Loucy (cell line): ENCODE results near the gene MAPK8.

Experiments
- H2AFZ ChIP-seq: fragments of 200-600 bp; sonication (generic); 2 replicates; pipeline ENCODE4 v1.6.0; 2016; ENCODE audit warnings: antibody characterized with exemption, mild to moderate bottlenecking, low read length, moderate library complexity
- H3F3A ChIP-seq: fragments of 200-600 bp; 2 replicates; pipeline ENCODE4 v1.6.0; 2016; ENCODE audit warnings: antibody characterized with exemption, low read depth, mild to moderate bottlenecking
- H3K27me3 ChIP-seq: fragments of 200-600 bp; sonication (generic); 2 replicates; pipeline ENCODE4 v1.6.1; 2014; ENCODE audit warnings: low read length, mild to moderate bottlenecking; ENCODE audit not compliant: insufficient read depth, poor library complexity, severe bottlenecking
- H3K36me3 ChIP-seq: fragments of 200-600 bp; sonication (generic); 2 replicates; pipeline ENCODE4 v1.6.1; 2016; ENCODE audit warnings: low read length; ENCODE audit not compliant: insufficient read depth
- H3K4me1 ChIP-seq: fragments of 200-600 bp; sonication (generic); 2 replicates; pipeline ENCODE4 v1.5.1; 2014; ENCODE audit warnings: low read length, mild to moderate bottlenecking; ENCODE audit not compliant: insufficient read depth, poor library complexity, severe bottlenecking
- H3K4me2 ChIP-seq: fragments of 200-600 bp; sonication (generic); 2 replicates; pipeline ENCODE4 v1.6.0; 2014; ENCODE audit warnings: antibody characterized with exemption, low read length, low read depth, mild to moderate bottlenecking; ENCODE audit not compliant: poor library complexity, severe bottlenecking
- H3K4me3 ChIP-seq: fragments of 200-600 bp; sonication (generic); 2 replicates; pipeline ENCODE4 v1.5.1; 2014; ENCODE audit warnings: low read length, mild to moderate bottlenecking, mixed read lengths; ENCODE audit not compliant: poor library complexity, severe bottlenecking
- H3K79me2 ChIP-seq: fragments of 200-600 bp; sonication (generic); 2 replicates; pipeline ENCODE4 v1.6.1; 2014; ENCODE audit warnings: low read length; ENCODE audit not compliant: insufficient read depth
- H3K9ac ChIP-seq: fragments of 200-600 bp; sonication (generic); 2 replicates; pipeline ENCODE4 v1.6.0; 2014; ENCODE audit warnings: mild to moderate bottlenecking, low read depth, low read length, moderate library complexity; ENCODE audit not compliant: poor library complexity, severe bottlenecking
- H3K9me2 ChIP-seq: fragments of 200-600 bp; sonication (generic); replicated peaks from 2 replicates; pipeline ENCODE4 v1.6.1; 2016; ENCODE audit warnings: low read depth, low read length, mixed read lengths
- H3K9me3 ChIP-seq: fragments of 200-600 bp; sonication (generic); 2 replicates; pipeline ENCODE4 v1.6.1; 2014; ENCODE audit warnings: mild to moderate bottlenecking, antibody characterized with exemption, low read length, low read depth; ENCODE audit not compliant: insufficient read depth
- H4K20me1 ChIP-seq: fragments of 200-600 bp; sonication (generic); 2 replicates; pipeline ENCODE4 v1.6.0; 2014; ENCODE audit warnings: antibody characterized with exemption, low read length, mild to moderate bottlenecking; ENCODE audit not compliant: insufficient read depth, poor library complexity, severe bottlenecking
- EZH2phosphoT487 ChIP-seq: fragments of 200-600 bp; IDR thresholded peaks from 2 replicates; pipeline ENCODE4 v1.6.1; 2018; ENCODE audit warnings: antibody characterized with exemption, mild to moderate bottlenecking, moderate library complexity, borderline replicate concordance
- TF ChIP-seq, protein P1 (sequence below): fragments of 200-600 bp; sonication (generic); conservative IDR thresholded peaks from 2 replicates; pipeline ENCODE4 v1.5.1; 2014; ENCODE audit warnings: mild to moderate bottlenecking, antibody characterized with exemption, low read length

The MAPK8 gene

DNA sequence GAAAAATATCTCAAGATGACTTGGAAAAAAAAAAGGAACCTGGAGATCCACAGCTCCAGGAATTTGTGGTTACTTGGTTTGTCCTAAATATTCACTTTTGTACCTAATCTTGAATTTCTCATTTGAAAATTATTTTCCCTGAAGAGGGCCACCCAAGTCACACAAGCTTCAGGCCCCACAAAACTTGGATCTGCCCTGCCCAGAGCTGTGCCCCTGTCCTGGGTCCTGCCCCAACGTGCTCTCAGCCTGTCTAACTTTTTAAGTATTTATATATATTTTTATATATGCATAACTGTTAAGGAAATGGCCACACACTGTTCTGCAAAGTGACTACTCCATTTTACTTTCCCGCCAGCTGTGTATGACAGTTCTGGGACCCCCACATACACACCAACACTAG lies 174.9 kb downstream of the MAPK8 start:
- H3K27me3 ChIP-seq, result no peaks in the 10 kb centered on the region
- H4K20me1 ChIP-seq, result no peaks in the 10 kb centered on the region
- no peak overlapping the region for H3K9ac ChIP-seq
- H3K4me1 ChIP-seq, result peaks cover 6% of the 10 kb centered on the region
- TF ChIP-seq EZH2phosphoT487, result no peak
- TF ChIP-seq, protein P1, sequence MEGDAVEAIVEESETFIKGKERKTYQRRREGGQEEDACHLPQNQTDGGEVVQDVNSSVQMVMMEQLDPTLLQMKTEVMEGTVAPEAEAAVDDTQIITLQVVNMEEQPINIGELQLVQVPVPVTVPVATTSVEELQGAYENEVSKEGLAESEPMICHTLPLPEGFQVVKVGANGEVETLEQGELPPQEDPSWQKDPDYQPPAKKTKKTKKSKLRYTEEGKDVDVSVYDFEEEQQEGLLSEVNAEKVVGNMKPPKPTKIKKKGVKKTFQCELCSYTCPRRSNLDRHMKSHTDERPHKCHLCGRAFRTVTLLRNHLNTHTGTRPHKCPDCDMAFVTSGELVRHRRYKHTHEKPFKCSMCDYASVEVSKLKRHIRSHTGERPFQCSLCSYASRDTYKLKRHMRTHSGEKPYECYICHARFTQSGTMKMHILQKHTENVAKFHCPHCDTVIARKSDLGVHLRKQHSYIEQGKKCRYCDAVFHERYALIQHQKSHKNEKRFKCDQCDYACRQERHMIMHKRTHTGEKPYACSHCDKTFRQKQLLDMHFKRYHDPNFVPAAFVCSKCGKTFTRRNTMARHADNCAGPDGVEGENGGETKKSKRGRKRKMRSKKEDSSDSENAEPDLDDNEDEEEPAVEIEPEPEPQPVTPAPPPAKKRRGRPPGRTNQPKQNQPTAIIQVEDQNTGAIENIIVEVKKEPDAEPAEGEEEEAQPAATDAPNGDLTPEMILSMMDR, result no peak
- no peaks in the 10 kb centered on the region for H3K79me2 ChIP-seq
- H3K4me2 ChIP-seq, result no peak overlapping the region
- no peak overlapping the region for H2AFZ ChIP-seq
- no peaks in the 10 kb centered on the region for H3K9me2 ChIP-seq
- no peak overlapping the region for H3K4me3 ChIP-seq
- H3F3A ChIP-seq, result no peaks in the 10 kb centered on the region
- H3K9me3 ChIP-seq, result no peaks in the 10 kb centered on the region
- H3K36me3 ChIP-seq, result no peaks in the 10 kb centered on the region

DNA sequence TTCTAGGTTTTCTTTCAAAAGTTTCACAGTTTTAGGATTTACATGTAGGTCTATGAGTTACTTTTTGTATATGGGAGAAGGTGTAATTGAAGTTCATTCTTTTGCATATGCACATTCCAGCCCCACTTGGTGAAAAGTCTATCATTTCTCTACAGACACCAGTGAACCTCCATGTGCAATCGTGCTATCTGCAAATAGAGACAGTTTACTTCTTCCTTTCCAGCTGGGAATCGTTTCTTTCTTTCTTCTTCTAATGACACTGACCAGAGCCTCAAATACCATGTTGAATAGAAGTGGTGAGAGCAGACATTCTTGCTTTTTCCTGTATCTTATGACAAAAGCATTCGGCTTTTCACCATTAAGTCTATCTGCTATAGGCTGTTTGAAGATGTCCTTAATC lies 175.7 kb downstream of the MAPK8 start:
- Histone ChIP-seq H3K9ac (no peak overlapping the region), H3K9me2 (no peaks in the 10 kb centered on the region), H3F3A (no peaks in the 10 kb centered on the region), H3K9me3 (no peaks in the 10 kb centered on the region), H3K4me3 (no peak overlapping the region), H4K20me1 (no peaks in the 10 kb centered on the region), H3K4me2 (no peak overlapping the region), H3K36me3 (no peaks in the 10 kb centered on the region), H3K79me2 (no peaks in the 10 kb centered on the region), H3K27me3 (no peaks in the 10 kb centered on the region), H3K4me1 (peaks cover 6% of the 10 kb centered on the region), H2AFZ (no peak overlapping the region)
- TF ChIP-seq EZH2phosphoT487, result no peak
- TF ChIP-seq, protein P1, result no peak

DNA sequence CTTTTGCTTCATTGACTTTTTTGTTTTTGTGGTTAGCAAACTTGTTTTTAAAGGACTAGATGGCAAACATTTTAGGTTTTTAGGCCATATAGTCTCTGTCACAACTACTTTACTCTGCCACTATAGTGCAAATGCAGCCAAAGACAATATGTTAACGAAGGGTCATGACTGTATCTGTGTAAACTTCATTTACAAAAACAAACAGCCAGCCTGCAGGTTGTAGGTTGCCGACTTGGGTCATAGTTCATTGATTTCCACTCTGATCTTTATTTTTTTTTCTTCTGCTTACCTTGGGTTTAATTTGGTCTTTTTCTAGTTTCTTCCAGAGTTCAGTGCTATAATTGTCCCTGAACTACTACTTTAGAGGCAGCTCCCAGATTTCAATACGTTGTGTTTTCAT lies 178.4 kb downstream of the MAPK8 start:
- Histone ChIP-seq H3K27me3 (no peaks in the 10 kb centered on the region), H3K4me2 (no peak overlapping the region), H3K9me2 (no peaks in the 10 kb centered on the region), H3K9me3 (no peaks in the 10 kb centered on the region), H3K4me3 (no peak overlapping the region), H3K79me2 (no peaks in the 10 kb centered on the region), H3K9ac (no peak overlapping the region), H4K20me1 (no peaks in the 10 kb centered on the region), H2AFZ (no peak overlapping the region), H3K36me3 (no peaks in the 10 kb centered on the region), H3K4me1 (peaks cover 6% of the 10 kb centered on the region), H3F3A (no peaks in the 10 kb centered on the region)
- TF ChIP-seq, protein P1, result no peak
- no peak for TF ChIP-seq EZH2phosphoT487
